ENCODE results near the gene C19orf33. TPM values are rescaled to one million over a fixed set of nuclear protein-coding genes. Genes with fewer than 3 reads are reported as not detected.
"Not testable (repeated sequence)": the region's sequence is repeated elsewhere in the genome, so short reads cannot be mapped to it uniquely, and the experiment has no call there.

C19orf33 gene
- total RNA-seq, 1 experiment from 2014 or later, result not detected

- H3K27me3 ChIP-seq (ENCODE audit: low read length), result no peaks in the 10 kb centered on the region
- H3K4me3 ChIP-seq (ENCODE audit: low read length), result peak overlapping the region; percentile 77
- H3K9me2 ChIP-seq (replicated peaks; ENCODE audit: insufficient read depth, low read length), result no peaks in the 10 kb centered on the region
- H3K79me2 ChIP-seq (ENCODE audit: low read length), result no peaks in the 10 kb centered on the region
- peak overlapping the region; percentile 87; the same call in 1 of the 2 replicates for H2AFZ ChIP-seq (ENCODE audit: low read length)
- DNase-seq, result peak; percentile 98
- no peaks in the 10 kb centered on the region for H3K36me3 ChIP-seq (ENCODE audit: insufficient read depth, low read length)
- H3K27ac ChIP-seq (ENCODE audit: low read length), result peak overlapping the region; percentile 83
- no peaks in the 10 kb centered on the region for H3K9me3 ChIP-seq (ENCODE audit: low read length)
- H4K20me1 ChIP-seq (ENCODE audit: insufficient read depth, low read depth, low read length), result no peaks in the 10 kb centered on the region
- H3K4me2 ChIP-seq (ENCODE audit: low read depth, low read length, poor library complexity, severe bottlenecking), result peak overlapping the region; percentile 95
- H3K4me1 ChIP-seq (ENCODE audit: low read length), result peaks cover 13% of the 10 kb centered on the region
- peak overlapping the region; percentile 72 for H3K9ac ChIP-seq (ENCODE audit: low read length)
Observed at GRCh38 chr19:38335949-38336637, 32.0 kb downstream of the C19orf33 start.

- no peaks in the 10 kb centered on the region for H3K27me3 ChIP-seq (ENCODE audit: low read length)
- no peaks in the 10 kb centered on the region for H4K20me1 ChIP-seq (ENCODE audit: insufficient read depth, low read depth, low read length)
- no peaks in the 10 kb centered on the region for H3K36me3 ChIP-seq (ENCODE audit: insufficient read depth, low read length)
- peak; percentile 98 for DNase-seq
- peak overlapping the region; percentile 72 for H3K9ac ChIP-seq (ENCODE audit: low read length)
- H3K4me2 ChIP-seq (ENCODE audit: low read depth, low read length, poor library complexity, severe bottlenecking), result peak overlapping the region; percentile 95
- no peaks in the 10 kb centered on the region for H3K9me3 ChIP-seq (ENCODE audit: low read length)
- H3K9me2 ChIP-seq (replicated peaks; ENCODE audit: insufficient read depth, low read length), result no peaks in the 10 kb centered on the region
- no peaks in the 10 kb centered on the region for H3K79me2 ChIP-seq (ENCODE audit: low read length)
- peaks cover 13% of the 10 kb centered on the region for H3K4me1 ChIP-seq (ENCODE audit: low read length)
- peak overlapping the region; percentile 77 for H3K4me3 ChIP-seq (ENCODE audit: low read length)
- H3K27ac ChIP-seq (ENCODE audit: low read length), result peak overlapping the region; percentile 83
- H2AFZ ChIP-seq (ENCODE audit: low read length), result peak overlapping the region; percentile 87; the same call in 1 of the 2 replicates
Observed at GRCh38 chr19:38336638-38337359, 32.7 kb downstream of the C19orf33 start.

GRCh38 chr19:38337360-38337653 is 33.3 kb downstream of the C19orf33 start:
- no peak for DNase-seq
- peak overlapping the region; percentile 95 for H3K4me2 ChIP-seq (ENCODE audit: low read depth, low read length, poor library complexity, severe bottlenecking)
- H3K27ac ChIP-seq (ENCODE audit: low read length), result no peak overlapping the region
- no peaks in the 10 kb centered on the region for H4K20me1 ChIP-seq (ENCODE audit: insufficient read depth, low read depth, low read length)
- peaks cover 13% of the 10 kb centered on the region for H3K4me1 ChIP-seq (ENCODE audit: low read length)
- H2AFZ ChIP-seq (ENCODE audit: low read length), result peak overlapping the region; percentile 64; the same call in 1 of the 2 replicates
- no peaks in the 10 kb centered on the region for H3K36me3 ChIP-seq (ENCODE audit: insufficient read depth, low read length)
- no peaks in the 10 kb centered on the region for H3K9me2 ChIP-seq (replicated peaks; ENCODE audit: insufficient read depth, low read length)
- no peaks in the 10 kb centered on the region for H3K9me3 ChIP-seq (ENCODE audit: low read length)
- peak overlapping the region; percentile 77 for H3K4me3 ChIP-seq (ENCODE audit: low read length)
- no peaks in the 10 kb centered on the region for H3K79me2 ChIP-seq (ENCODE audit: low read length)
- H3K9ac ChIP-seq (ENCODE audit: low read length), result peak overlapping the region; percentile 71
- no peaks in the 10 kb centered on the region for H3K27me3 ChIP-seq (ENCODE audit: low read length)

GRCh38 chr19:38339011-38339410 is 35.0 kb downstream of the C19orf33 start:
- H2AFZ ChIP-seq (ENCODE audit: low read length); H3K36me3 ChIP-seq (ENCODE audit: insufficient read depth, low read length); H4K20me1 ChIP-seq (ENCODE audit: insufficient read depth, low read depth, low read length); H3K27ac ChIP-seq (ENCODE audit: low read length); H3K27me3 ChIP-seq (ENCODE audit: low read length); H3K79me2 ChIP-seq (ENCODE audit: low read length); H3K9me2 ChIP-seq (replicated peaks; ENCODE audit: insufficient read depth, low read length); DNase-seq; H3K4me3 ChIP-seq (ENCODE audit: low read length); H3K9me3 ChIP-seq (ENCODE audit: low read length); H3K4me2 ChIP-seq (ENCODE audit: low read depth, low read length, poor library complexity, severe bottlenecking); H3K9ac ChIP-seq (ENCODE audit: low read length): not testable (repeated sequence)
- H3K4me1 ChIP-seq (ENCODE audit: low read length), result peaks cover 13% of the 10 kb centered on the region

GRCh38 chr19:38340927-38341326 is 36.9 kb downstream of the C19orf33 start:
- no peak overlapping the region for H3K4me3 ChIP-seq (ENCODE audit: low read length)
- H3K4me2 ChIP-seq (ENCODE audit: low read depth, low read length, poor library complexity, severe bottlenecking), result no peak overlapping the region
- no peak overlapping the region for H3K9ac ChIP-seq (ENCODE audit: low read length)
- no peaks in the 10 kb centered on the region for H3K9me3 ChIP-seq (ENCODE audit: low read length)
- DNase-seq, result no peak
- no peaks in the 10 kb centered on the region for H3K36me3 ChIP-seq (ENCODE audit: insufficient read depth, low read length)
- peaks cover 11% of the 10 kb centered on the region for H3K4me1 ChIP-seq (ENCODE audit: low read length)
- no peak overlapping the region for H3K27ac ChIP-seq (ENCODE audit: low read length)
- H3K9me2 ChIP-seq (replicated peaks; ENCODE audit: insufficient read depth, low read length), result no peaks in the 10 kb centered on the region
- no peaks in the 10 kb centered on the region for H3K27me3 ChIP-seq (ENCODE audit: low read length)
- no peaks in the 10 kb centered on the region for H3K79me2 ChIP-seq (ENCODE audit: low read length)
- H2AFZ ChIP-seq (ENCODE audit: low read length), result no peak overlapping the region
- H4K20me1 ChIP-seq (ENCODE audit: insufficient read depth, low read depth, low read length), result no peaks in the 10 kb centered on the region

GRCh38 chr19:38346837-38347236 is 42.8 kb downstream of the C19orf33 start:
- Histone ChIP-seq H3K9ac (ENCODE audit: low read length) (no peak overlapping the region), H3K27me3 (ENCODE audit: low read length) (no peaks in the 10 kb centered on the region), H3K4me3 (ENCODE audit: low read length) (no peak overlapping the region), H3K9me3 (ENCODE audit: low read length) (no peaks in the 10 kb centered on the region), H4K20me1 (ENCODE audit: insufficient read depth, low read depth, low read length) (no peaks in the 10 kb centered on the region), H2AFZ (ENCODE audit: low read length) (no peak overlapping the region), H3K79me2 (ENCODE audit: low read length) (no peaks in the 10 kb centered on the region), H3K9me2 (replicated peaks; ENCODE audit: insufficient read depth, low read length) (no peaks in the 10 kb centered on the region), H3K4me1 (ENCODE audit: low read length) (no peaks in the 10 kb centered on the region), H3K4me2 (ENCODE audit: low read depth, low read length, poor library complexity, severe bottlenecking) (no peak overlapping the region), H3K36me3 (ENCODE audit: insufficient read depth, low read length) (no peaks in the 10 kb centered on the region), H3K27ac (ENCODE audit: low read length) (no peak overlapping the region)
- DNase-seq, result no peak

GRCh38 chr19:38350883-38351282 is 46.8 kb downstream of the C19orf33 start:
- Histone ChIP-seq H3K9me2 (replicated peaks; ENCODE audit: insufficient read depth, low read length) (no peaks in the 10 kb centered on the region), H4K20me1 (ENCODE audit: insufficient read depth, low read depth, low read length) (no peaks in the 10 kb centered on the region), H3K4me1 (ENCODE audit: low read length) (no peaks in the 10 kb centered on the region), H3K36me3 (ENCODE audit: insufficient read depth, low read length) (no peaks in the 10 kb centered on the region), H3K9ac (ENCODE audit: low read length) (no peak overlapping the region), H3K27me3 (ENCODE audit: low read length) (no peaks in the 10 kb centered on the region), H3K79me2 (ENCODE audit: low read length) (no peaks in the 10 kb centered on the region), H2AFZ (ENCODE audit: low read length) (no peak overlapping the region), H3K27ac (ENCODE audit: low read length) (no peak overlapping the region), H3K4me3 (ENCODE audit: low read length) (no peak overlapping the region), H3K9me3 (ENCODE audit: low read length) (no peaks in the 10 kb centered on the region), H3K4me2 (ENCODE audit: low read depth, low read length, poor library complexity, severe bottlenecking) (no peak overlapping the region)
- no peak for DNase-seq

GRCh38 chr19:38351865-38352395 is 47.9 kb downstream of the C19orf33 start:
- H3K27ac ChIP-seq (ENCODE audit: low read length), result no peak overlapping the region
- H3K4me3 ChIP-seq (ENCODE audit: low read length), result no peak overlapping the region
- no peaks in the 10 kb centered on the region for H3K4me1 ChIP-seq (ENCODE audit: low read length)
- no peak overlapping the region for H3K9ac ChIP-seq (ENCODE audit: low read length)
- H3K9me2 ChIP-seq (replicated peaks; ENCODE audit: insufficient read depth, low read length), result no peaks in the 10 kb centered on the region
- no peak overlapping the region for H2AFZ ChIP-seq (ENCODE audit: low read length)
- no peak for DNase-seq
- H3K9me3 ChIP-seq (ENCODE audit: low read length), result no peaks in the 10 kb centered on the region
- no peak overlapping the region for H3K4me2 ChIP-seq (ENCODE audit: low read depth, low read length, poor library complexity, severe bottlenecking)
- no peaks in the 10 kb centered on the region for H3K36me3 ChIP-seq (ENCODE audit: insufficient read depth, low read length)
- H4K20me1 ChIP-seq (ENCODE audit: insufficient read depth, low read depth, low read length), result no peaks in the 10 kb centered on the region
- H3K27me3 ChIP-seq (ENCODE audit: low read length), result no peaks in the 10 kb centered on the region
- H3K79me2 ChIP-seq (ENCODE audit: low read length), result no peaks in the 10 kb centered on the region
